Measurements from ENCODE around the gene SCGB2B2. TPM values are rescaled to one million over a fixed set of nuclear protein-coding genes. Genes with fewer than 3 reads are reported as not detected.
"Not testable (repeated sequence)": the region's sequence is repeated elsewhere in the genome, so short reads cannot be mapped to it uniquely, and the experiment has no call there.

The SCGB2B2 gene
- total RNA-seq, 1 donor from 2014 or later: not detected

- H3K27me3 Mint-ChIP-seq (ENCODE audit: low read depth): peaks cover 3% of the 10 kb centered on the region
- no peaks in the 10 kb centered on the region for H3K4me1 Mint-ChIP-seq
- no peak for DNase-seq (ENCODE audit: low read depth, low spot score)
- H3K4me3 Mint-ChIP-seq: no peak overlapping the region
- H3K9me3 Mint-ChIP-seq: peaks cover 5% of the 10 kb centered on the region
- peak overlapping the region; percentile 75 for H3K27ac Mint-ChIP-seq (ENCODE audit: unreplicated experiment)
- TF ChIP-seq, protein P1, sequence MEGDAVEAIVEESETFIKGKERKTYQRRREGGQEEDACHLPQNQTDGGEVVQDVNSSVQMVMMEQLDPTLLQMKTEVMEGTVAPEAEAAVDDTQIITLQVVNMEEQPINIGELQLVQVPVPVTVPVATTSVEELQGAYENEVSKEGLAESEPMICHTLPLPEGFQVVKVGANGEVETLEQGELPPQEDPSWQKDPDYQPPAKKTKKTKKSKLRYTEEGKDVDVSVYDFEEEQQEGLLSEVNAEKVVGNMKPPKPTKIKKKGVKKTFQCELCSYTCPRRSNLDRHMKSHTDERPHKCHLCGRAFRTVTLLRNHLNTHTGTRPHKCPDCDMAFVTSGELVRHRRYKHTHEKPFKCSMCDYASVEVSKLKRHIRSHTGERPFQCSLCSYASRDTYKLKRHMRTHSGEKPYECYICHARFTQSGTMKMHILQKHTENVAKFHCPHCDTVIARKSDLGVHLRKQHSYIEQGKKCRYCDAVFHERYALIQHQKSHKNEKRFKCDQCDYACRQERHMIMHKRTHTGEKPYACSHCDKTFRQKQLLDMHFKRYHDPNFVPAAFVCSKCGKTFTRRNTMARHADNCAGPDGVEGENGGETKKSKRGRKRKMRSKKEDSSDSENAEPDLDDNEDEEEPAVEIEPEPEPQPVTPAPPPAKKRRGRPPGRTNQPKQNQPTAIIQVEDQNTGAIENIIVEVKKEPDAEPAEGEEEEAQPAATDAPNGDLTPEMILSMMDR (conservative IDR thresholded peaks at IDR 0.05): no peak
- H3K36me3 Mint-ChIP-seq (ENCODE audit: low read depth): no peaks in the 10 kb centered on the region
These were observed 10.6 kb downstream of the SCGB2B2 start for GRCh38 chr19:34666200-34666957.

DNA sequence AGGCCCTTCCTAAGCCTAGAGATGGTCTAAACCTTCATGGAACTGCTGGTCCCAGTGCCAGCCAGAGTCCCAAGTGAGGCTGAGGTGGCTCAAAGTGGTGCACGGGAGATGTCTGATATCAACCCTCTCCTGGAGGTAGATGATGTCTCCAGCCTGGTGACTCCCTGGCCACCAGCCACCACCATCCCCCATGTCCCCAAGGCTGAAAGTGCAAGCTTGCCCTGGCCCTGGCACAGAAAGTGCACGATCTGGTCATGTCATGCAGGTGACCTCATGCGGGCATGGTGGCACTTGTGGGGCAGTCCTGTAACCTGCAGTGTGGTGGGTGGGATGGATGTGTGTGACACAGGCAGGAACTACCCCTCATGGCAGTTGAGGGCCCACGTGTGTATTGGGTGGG, 11.7 kb downstream of the SCGB2B2 start:
- peak overlapping the region; percentile 27 for H3K27ac Mint-ChIP-seq (ENCODE audit: unreplicated experiment)
- not testable (repeated sequence) for H3K4me3 Mint-ChIP-seq; H3K9me3 Mint-ChIP-seq; H3K27me3 Mint-ChIP-seq (ENCODE audit: low read depth); H3K4me1 Mint-ChIP-seq; H3K36me3 Mint-ChIP-seq (ENCODE audit: low read depth); DNase-seq (ENCODE audit: low read depth, low spot score)

- Mint-ChIP-seq H3K4me3 (no peak overlapping the region), H3K36me3 (ENCODE audit: low read depth) (no peaks in the 10 kb centered on the region), H3K27me3 (ENCODE audit: low read depth) (peaks cover 7% of the 10 kb centered on the region), H3K27ac (ENCODE audit: unreplicated experiment) (no peak overlapping the region), H3K4me1 (no peaks in the 10 kb centered on the region), H3K9me3 (peaks cover 4% of the 10 kb centered on the region)
- DNase-seq (ENCODE audit: low read depth, low spot score): no peak
- TF ChIP-seq, protein P1 (conservative IDR thresholded peaks at IDR 0.05): no peak
These were observed 12.1 kb downstream of the SCGB2B2 start for GRCh38 chr19:34664870-34665269.

DNA sequence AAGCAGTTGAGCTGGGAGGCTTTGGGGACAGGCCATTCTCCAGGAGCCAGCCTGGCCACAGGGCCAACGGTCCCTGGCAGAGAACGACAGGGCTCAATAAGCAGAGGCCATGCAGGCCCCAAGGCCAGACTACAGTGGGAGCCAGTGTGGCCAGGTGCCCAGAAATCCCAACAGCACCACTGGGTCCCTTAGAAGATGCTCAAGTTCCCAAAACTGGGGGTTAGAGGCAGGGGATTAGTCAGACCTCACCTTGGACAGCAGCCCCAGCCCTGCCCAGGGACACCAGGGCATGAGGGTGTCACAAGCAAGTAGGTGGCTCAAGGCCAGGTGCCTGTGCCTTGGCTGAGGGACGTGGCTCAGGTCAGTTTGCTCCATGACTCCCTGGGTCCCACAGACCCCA, 12.8 kb downstream of the SCGB2B2 start:
- peaks cover 3% of the 10 kb centered on the region for H3K9me3 Mint-ChIP-seq
- H3K36me3 Mint-ChIP-seq (ENCODE audit: low read depth): no peaks in the 10 kb centered on the region
- H3K27ac Mint-ChIP-seq (ENCODE audit: unreplicated experiment): no peak overlapping the region
- H3K4me1 Mint-ChIP-seq: no peaks in the 10 kb centered on the region
- no peak for DNase-seq (ENCODE audit: low read depth, low spot score)
- H3K4me3 Mint-ChIP-seq: no peak overlapping the region
- peaks cover 14% of the 10 kb centered on the region for H3K27me3 Mint-ChIP-seq (ENCODE audit: low read depth)
- TF ChIP-seq, protein P1 (conservative IDR thresholded peaks at IDR 0.05): no peak

DNA sequence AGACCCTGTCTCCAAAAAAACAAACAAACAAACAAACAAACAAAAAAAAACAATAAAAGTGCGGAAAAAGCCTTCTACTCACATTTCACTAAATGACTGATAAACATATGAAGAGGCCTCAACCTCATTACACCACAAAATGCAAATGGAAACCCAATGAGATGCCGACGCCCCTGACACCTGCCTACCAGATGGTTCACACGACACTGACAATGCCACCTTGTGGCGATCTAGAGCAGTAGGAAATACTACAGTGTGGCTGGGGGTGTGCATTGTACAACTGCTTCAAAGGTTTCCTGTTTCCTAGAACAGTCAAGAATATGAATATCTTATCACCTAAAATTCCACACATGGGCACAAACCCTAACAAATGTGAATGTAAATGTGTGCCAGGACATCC, 14.0 kb downstream of the SCGB2B2 start:
- H3K4me1 Mint-ChIP-seq: no peaks in the 10 kb centered on the region
- H3K4me3 Mint-ChIP-seq: no peak overlapping the region
- peaks cover 27% of the 10 kb centered on the region for H3K27me3 Mint-ChIP-seq (ENCODE audit: low read depth)
- TF ChIP-seq, protein P1 (conservative IDR thresholded peaks at IDR 0.05): peak; percentile 54
- no peak for DNase-seq (ENCODE audit: low read depth, low spot score)
- no peaks in the 10 kb centered on the region for H3K36me3 Mint-ChIP-seq (ENCODE audit: low read depth)
- peaks cover 3% of the 10 kb centered on the region for H3K9me3 Mint-ChIP-seq
- no peak overlapping the region for H3K27ac Mint-ChIP-seq (ENCODE audit: unreplicated experiment)

DNA sequence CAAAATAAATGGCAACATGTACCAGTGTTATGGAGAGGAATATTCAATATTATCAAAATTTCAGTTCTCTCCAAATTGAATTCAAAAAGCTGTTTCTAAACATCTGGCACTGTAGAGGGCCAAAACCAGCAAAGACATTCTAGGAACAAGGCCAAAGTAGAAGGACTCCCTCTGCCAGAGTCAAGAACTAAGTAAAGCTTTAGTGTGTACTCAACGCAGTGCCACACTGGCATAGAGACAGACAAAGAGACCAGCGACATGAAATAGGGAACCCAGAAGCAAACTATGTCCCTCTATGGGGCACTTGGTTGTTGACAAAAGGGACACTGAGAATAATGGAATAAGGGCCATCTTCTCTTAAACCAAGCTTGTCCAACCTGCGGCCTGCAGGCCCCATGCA, 15.6 kb downstream of the SCGB2B2 start:
- Mint-ChIP-seq H3K9me3 (peaks cover 3% of the 10 kb centered on the region), H3K4me3 (no peak overlapping the region), H3K27me3 (ENCODE audit: low read depth) (peaks cover 37% of the 10 kb centered on the region), H3K4me1 (no peaks in the 10 kb centered on the region), H3K36me3 (ENCODE audit: low read depth) (no peaks in the 10 kb centered on the region), H3K27ac (ENCODE audit: unreplicated experiment) (no peak overlapping the region)
- TF ChIP-seq, protein P1 (conservative IDR thresholded peaks at IDR 0.05): no peak
- no peak for DNase-seq (ENCODE audit: low read depth, low spot score)
